ENCODE data around the gene TOB2.

TOB2 gene

DNA sequence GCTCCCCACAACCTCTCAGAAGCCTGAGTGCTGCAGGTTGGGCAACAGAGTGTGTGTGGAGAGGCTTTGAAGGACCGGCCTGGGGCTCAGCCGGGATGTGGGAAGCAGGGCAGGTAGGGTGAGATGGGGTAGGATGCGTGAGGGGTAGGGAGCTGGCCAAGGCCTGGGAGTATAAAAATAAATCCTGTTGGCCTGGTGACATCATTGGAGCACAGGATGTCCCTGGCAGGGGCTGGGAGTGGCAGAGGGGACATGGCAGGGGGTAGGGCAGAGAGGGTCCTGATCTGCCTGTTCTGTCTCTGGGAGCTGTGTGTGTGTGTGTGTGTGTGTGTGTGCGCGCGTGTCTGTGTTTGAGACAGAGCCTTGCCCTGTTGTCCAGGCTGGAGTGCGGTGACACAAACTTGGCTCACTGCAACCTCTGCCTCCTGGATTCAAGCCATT lies 36.3 kb downstream of the TOB2 start:
- TF ChIP-seq BCL11B (tag by site-specific recombination; IDR thresholded peaks at IDR 0.05; ENCODE audit: low read depth): no peak
- TF ChIP-seq ZIC2 (tag by site-specific recombination; IDR thresholded peaks at IDR 0.05): peak; percentile 80
- TF ChIP-seq ZBTB48 (tag by site-specific recombination; IDR thresholded peaks at IDR 0.05): peak; percentile 60; the same call in 1 of the 2 replicates
- no peak for TF ChIP-seq ZNF596 (tag by site-specific recombination; IDR thresholded peaks at IDR 0.05)
- TF ChIP-seq ZBTB10 (tag by site-specific recombination; IDR thresholded peaks at IDR 0.05): no peak
- TF ChIP-seq ZNF184 (tag by site-specific recombination; IDR thresholded peaks at IDR 0.05): no peak
- no peak for TF ChIP-seq ZNF623 (tag by site-specific recombination; IDR thresholded peaks at IDR 0.05)
- TF ChIP-seq BCL6B (tag by site-specific recombination; IDR thresholded peaks at IDR 0.05): no peak
- TF ChIP-seq ZFP37 (tag by site-specific recombination; IDR thresholded peaks at IDR 0.05): no peak
- no peak for TF ChIP-seq ZNF777 (tag by site-specific recombination; IDR thresholded peaks at IDR 0.05; ENCODE audit: borderline replicate concordance)
- TF ChIP-seq, protein P1, sequence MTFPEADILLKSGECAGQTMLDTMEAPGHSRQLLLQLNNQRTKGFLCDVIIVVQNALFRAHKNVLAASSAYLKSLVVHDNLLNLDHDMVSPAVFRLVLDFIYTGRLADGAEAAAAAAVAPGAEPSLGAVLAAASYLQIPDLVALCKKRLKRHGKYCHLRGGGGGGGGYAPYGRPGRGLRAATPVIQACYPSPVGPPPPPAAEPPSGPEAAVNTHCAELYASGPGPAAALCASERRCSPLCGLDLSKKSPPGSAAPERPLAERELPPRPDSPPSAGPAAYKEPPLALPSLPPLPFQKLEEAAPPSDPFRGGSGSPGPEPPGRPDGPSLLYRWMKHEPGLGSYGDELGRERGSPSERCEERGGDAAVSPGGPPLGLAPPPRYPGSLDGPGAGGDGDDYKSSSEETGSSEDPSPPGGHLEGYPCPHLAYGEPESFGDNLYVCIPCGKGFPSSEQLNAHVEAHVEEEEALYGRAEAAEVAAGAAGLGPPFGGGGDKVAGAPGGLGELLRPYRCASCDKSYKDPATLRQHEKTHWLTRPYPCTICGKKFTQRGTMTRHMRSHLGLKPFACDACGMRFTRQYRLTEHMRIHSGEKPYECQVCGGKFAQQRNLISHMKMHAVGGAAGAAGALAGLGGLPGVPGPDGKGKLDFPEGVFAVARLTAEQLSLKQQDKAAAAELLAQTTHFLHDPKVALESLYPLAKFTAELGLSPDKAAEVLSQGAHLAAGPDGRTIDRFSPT (tag by site-specific recombination; IDR thresholded peaks at IDR 0.05): 0 out of 2 replicates have a peak, but pooled peaks have one; percentile 35
- TF ChIP-seq ZNF473 (tag by site-specific recombination; IDR thresholded peaks at IDR 0.05): no peak
- no peak for TF ChIP-seq YY1 (tag by site-specific recombination; IDR thresholded peaks at IDR 0.05)
- peak; percentile 53 for TF ChIP-seq GLIS2 (tag by site-specific recombination; IDR thresholded peaks at IDR 0.05)
- TF ChIP-seq ZNF843 (tag by site-specific recombination; IDR thresholded peaks at IDR 0.05): no peak
- TF ChIP-seq GLIS1 (tag by site-specific recombination; IDR thresholded peaks at IDR 0.05): peak; percentile 73
- peak; percentile 42; the same call in 1 of the 2 replicates for TF ChIP-seq ZSCAN4 (tag by site-specific recombination; IDR thresholded peaks at IDR 0.05)
- TF ChIP-seq, protein P2, sequence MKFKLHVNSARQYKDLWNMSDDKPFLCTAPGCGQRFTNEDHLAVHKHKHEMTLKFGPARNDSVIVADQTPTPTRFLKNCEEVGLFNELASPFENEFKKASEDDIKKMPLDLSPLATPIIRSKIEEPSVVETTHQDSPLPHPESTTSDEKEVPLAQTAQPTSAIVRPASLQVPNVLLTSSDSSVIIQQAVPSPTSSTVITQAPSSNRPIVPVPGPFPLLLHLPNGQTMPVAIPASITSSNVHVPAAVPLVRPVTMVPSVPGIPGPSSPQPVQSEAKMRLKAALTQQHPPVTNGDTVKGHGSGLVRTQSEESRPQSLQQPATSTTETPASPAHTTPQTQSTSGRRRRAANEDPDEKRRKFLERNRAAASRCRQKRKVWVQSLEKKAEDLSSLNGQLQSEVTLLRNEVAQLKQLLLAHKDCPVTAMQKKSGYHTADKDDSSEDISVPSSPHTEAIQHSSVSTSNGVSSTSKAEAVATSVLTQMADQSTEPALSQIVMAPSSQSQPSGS (tag by site-specific recombination; IDR thresholded peaks at IDR 0.05; ENCODE audit: low read depth): 0 out of 2 replicates have a peak, but pooled peaks have one; percentile 43
- Histone ChIP-seq H3K27ac (ENCODE audit: extremely low read depth, low read depth, low read length) (no peak overlapping the region), H3K4me1 (ENCODE audit: control insufficient read depth, insufficient read depth, low read length) (peaks cover 6% of the 10 kb centered on the region; the same call in 1 of the 2 replicates), H3K9me3 (ENCODE audit: control insufficient read depth, insufficient read depth, low read depth, low read length) (no peaks in the 10 kb centered on the region), H3K36me3 (ENCODE audit: control insufficient read depth in 2 of 2, insufficient read depth in 1 of 2, low read length in 2 of 2) (peaks cover 0 to 1% of the 10 kb centered on the region in 2 experiments; a peak in 1 of 3 replicates), H3K4me3 (ENCODE audit: low read depth, low read length) (no peak overlapping the region)
- POLR2A ChIA-PET: interaction anchor here (0.6 to 1.5 kb wide), 4 partner anchors 10 to 179 kb away, joined by 3 to 6 read pairs (median 4); partner anchors contain the start of gene PMM1
- CTCF ChIA-PET: interaction anchor here (1.0 to 3.2 kb wide), 3 partner anchors 70 to 116 kb away, joined by 4 to 23 read pairs (median 7); no protein-coding TSS in a partner anchor
